Occipital lobe (tissue), 2 donors: ENCODE results near the gene SLITRK4. TPM values are rescaled to one million over a fixed set of nuclear protein-coding genes. Genes with fewer than 3 reads are reported as not detected.

Source experiments
- DNase-seq: peaks from one replicate; lab custom pipeline; 2025; lab: John Stamatoyannopoulos, UW
- total RNA-seq: library from RNA; depleted of rRNA; stranded (reverse); fragments of >200 nt; gene quantifications from one replicate; pipeline ENCODE4 v1.2.3, GENCODE V29; 2014

The SLITRK4 gene
- 62.1 TPM for total RNA-seq

- DNase-seq = peak; percentile 8
Observed at GRCh38 chrX:143635915-143636314, at the start of gene SLITRK4. TSS of gene SLITRK4 (minus strand) at chrX:143636101. CDS start at chrX:143631108, 4,993 bp downstream.

GRCh38 chrX:143683486-143683885, 47.6 kb upstream of the SLITRK4 start:
- no peak for DNase-seq

GRCh38 chrX:143674926-143675325, 39.0 kb upstream of the SLITRK4 start:
- no peak for DNase-seq

DNA sequence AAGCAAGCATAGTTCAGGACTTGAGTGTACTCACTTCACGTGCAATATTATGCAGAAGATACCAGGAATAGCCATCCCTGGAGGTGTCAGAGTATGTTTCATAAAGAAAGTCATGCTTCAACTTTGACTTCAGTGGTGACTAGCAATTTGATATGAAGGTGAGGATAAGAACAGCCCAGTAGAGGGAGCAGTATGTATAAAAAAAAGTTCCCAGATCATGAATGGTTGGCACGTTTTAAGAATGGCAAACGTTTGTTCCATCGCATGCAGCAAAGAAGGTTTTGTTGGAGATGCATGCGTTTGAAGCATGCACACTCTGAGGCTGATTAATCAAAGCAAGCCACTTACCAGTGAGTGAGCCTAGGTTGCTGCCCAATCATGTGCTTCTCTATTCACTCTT, 33.5 kb upstream of the SLITRK4 start:
- DNase-seq = no peak

- DNase-seq = no peak
Observed at GRCh38 chrX:143664302-143664701, 28.4 kb upstream of the SLITRK4 start.

- no peak for DNase-seq
Observed at GRCh38 chrX:143663755-143664154, 27.9 kb upstream of the SLITRK4 start.

GRCh38 chrX:143661286-143661685, 25.4 kb upstream of the SLITRK4 start:
- DNase-seq = no peak

- DNase-seq = no peak
Observed at GRCh38 chrX:143648705-143649104, 12.8 kb upstream of the SLITRK4 start.

- no peak for DNase-seq
Observed at GRCh38 chrX:143642426-143642825, 6.5 kb upstream of the SLITRK4 start.

DNA sequence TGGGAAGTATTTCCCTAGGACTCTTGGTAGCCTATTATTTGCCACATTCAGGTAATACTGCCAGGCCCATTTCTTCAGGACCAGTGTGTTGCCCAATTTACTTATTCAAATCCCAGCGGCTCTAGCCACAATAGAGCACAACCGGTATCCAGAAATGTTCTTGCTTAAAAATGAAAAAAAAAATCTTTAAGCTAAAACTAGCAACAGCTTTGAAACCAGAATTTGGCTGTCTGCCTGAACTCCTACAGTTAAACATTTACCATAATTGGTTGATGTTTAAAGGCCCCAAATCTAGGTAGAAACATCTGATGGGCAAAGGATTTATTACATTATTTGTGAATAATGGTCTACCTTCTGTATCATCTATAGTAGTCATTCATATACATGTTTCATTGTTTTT, 930 bp upstream of the SLITRK4 start:
- DNase-seq = no peak

- DNase-seq = no peak
Observed at GRCh38 chrX:143634663-143635455, 1.0 kb downstream of the SLITRK4 start.

DNA sequence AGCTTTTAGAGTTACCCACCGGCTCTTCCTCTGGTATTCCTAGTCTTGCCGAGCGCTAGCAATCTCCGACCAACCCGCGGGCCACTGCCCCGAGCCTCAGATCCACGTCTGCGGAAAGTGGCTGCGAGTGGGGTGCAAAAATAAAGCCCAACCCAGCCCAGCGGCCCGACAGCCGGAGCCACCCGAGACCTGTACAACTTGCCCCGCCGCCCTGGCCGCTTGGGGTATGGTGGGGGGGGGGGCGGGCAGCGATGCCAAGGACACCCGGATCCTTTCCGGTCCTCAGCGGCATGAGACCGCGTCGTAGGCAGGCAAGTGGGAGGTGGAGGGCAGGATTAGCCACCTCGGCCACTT, 1.6 kb downstream of the SLITRK4 start:
- DNase-seq = no peak

DNA sequence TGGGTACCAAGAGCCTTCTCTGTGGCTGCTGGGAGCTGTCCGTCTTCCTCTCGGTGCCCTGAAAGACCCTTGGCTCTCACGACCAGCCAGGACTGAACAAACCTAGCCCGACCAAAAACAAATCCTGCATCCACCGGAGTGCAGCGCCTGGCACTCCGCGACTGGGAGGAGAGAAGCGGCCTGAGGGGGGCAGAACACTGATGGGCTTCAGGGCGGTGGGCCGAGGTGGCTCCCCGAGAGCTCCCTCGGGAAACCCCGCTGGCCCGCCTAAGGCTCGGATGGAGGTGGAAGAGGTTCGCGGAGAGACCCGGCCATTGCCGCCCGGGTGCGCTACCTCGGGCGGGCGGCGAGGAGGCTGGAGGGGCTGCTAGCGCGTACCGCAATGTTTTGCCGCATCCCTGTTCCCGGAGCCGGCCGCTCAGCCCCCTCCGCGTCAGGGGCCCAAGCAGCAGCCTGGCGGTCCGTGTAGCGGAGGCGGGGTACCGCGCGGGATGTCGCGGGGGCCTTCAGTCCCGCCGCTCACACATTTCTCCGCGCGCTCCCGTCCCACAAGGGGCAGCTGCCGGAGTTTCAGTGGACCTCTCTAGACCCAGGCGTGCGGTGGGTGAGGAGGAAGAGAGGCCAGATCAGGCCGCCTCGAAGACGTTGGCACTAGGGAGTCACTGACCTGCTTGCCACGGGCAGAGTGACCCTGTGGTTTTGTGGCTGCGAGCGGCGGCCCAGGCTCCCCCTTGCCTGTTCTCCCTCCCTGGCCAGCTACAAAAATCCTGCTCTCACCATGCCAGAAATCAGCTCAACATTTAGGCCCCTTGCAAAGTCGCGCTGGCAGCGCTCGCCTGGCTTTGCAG, 2.2 kb downstream of the SLITRK4 start:
- DNase-seq = no peak

DNA sequence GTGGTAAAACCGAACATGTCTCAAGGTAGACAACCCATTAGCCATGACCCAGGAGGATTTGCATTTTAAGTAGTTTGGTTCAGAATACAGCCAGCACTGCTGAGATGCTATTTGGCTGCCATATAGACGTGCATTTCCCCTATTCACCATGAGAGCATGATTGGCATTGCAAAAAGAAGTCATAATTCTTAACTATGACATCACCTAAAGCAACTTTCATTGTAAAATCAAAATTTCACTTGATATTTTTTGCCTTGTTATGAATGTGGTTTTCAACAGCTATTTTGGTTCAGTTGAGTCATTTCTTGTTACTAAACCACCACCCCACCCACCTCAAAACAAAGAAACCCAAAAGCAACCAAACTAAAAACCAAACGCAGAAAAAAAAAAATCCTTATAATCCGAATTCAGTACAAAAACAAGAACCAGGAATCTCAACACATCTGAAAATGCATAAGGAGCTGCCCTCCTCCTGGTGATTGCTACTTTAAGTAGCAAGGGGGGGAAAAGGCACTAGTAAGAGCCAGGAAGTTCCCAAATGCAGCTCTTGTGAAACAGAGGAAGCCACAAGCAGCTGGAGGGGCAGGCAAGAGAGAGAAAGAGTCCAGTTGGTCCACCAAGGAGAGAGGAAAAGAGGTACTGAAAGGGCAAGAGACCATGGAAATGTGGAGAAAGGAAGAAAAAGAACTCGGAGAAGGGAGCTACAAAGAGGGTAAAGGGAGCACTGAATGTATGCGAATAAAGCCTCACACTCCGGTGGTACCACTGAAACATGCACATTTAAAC, 3.1 kb downstream of the SLITRK4 start:
- no peak for DNase-seq

DNA sequence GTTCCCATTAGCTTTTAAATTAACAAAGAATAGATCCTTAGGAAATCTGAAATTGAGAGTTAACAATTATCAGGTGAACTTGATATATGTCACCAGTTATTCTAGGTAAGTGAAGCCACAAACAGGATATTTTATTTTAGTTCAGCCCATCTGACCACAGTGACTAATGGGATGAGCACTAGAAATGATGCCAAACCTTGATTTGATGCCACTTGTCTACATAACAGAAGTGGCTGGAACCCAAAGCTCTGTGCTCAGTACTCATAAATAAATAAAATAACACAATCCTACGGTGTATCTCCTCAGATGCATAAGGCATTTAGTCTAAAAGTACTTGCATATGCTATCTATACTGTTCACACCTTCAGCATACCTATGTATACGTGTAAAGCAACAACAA, 12.2 kb downstream of the SLITRK4 start:
- no peak for DNase-seq

- DNase-seq = no peak
Observed at GRCh38 chrX:143621276-143621675, 14.6 kb downstream of the SLITRK4 start.

DNA sequence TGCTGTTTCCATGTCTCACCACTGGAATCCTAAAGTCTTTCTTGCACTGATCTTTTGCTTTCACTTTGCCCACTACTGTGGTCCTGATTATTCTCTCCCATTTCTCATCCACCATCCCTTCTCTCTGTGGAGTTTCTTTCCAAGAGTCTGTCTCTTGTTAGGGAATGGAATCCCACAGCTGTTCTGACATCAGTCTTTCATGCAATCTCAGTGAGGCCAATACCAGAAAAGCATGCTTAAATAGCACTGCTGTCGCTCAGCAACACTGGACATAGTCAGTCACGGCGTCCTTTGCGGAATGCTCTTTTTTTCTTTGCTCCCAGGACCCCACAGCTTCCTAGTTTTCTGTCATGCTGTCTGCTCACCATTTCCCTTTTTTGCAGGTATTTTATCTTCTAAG, 20.1 kb downstream of the SLITRK4 start:
- DNase-seq = no peak

GRCh38 chrX:143601809-143602208, 34.1 kb downstream of the SLITRK4 start:
- no peak for DNase-seq

DNA sequence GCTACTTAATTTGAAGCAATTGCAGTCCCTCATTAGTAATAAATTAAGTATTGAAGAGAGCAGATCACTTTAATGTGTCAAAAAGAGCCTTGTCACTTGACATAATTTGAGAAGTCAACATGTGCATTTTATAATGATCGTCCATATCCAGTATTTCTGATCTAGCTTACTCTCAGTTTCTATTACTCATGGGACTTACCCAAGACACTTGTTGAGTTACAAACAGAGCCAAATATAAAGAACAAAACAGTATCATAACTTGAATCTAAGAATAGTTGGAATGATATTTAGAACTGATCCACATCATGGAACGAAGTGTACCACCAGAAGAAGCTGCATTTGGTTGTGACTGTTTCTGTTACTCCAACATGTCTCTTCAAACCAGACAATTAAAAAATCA, 54.7 kb downstream of the SLITRK4 start:
- DNase-seq = no peak

DNA sequence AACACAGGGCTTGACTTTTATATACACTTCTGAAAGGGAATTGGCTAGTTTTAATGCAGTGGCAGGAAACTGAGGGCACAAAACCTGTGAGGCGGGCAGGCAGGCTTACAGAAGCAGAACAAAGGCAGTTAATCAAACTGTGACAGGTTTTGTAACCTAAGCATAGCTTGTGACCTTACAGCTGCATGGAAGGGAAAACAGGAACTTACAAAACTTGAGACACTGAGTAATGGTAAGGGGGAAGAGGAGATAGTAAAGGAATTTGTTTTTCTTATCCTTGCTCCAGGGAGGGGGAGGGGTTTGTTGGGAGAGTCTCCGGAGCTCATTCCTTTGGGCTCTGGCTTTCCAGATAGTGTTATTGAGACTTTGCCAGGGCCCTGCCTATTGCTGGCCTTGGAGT, 55.6 kb downstream of the SLITRK4 start:
- no peak for DNase-seq
